Right lobe of liver (tissue), 4 donors: Measurements from ENCODE around the gene CRKL.

Experiments used
- CTCF ChIP-seq, 4 donors: fragments of 200-600 bp in 3 of 4; fragments of 450-650 bp in 1 of 4; IDR thresholded peaks; one replicate each; pipeline versions ENCODE4 v1.5.1 to v1.8.0; 2016 to 2022; ENCODE audit warnings: antibody characterized with exemption in 4 of 4, mild to moderate bottlenecking in 2 of 4
- POLR2A ChIP-seq: fragments of 450-650 bp; IDR thresholded peaks from one replicate; pipeline ENCODE4 v1.6.1; 2017; ENCODE audit warnings: antibody characterized with exemption, mild to moderate bottlenecking
- donor health status: DM: no; HTN: no; CAD: no.
- donor health status: DM: no; HTN: no; CAD: no.
- donor health status: DM: no; HTN: yes; CAD: no.

- no peak for TF ChIP-seq CTCF (IDR thresholded peaks at IDR 0.05)
- no peak for TF ChIP-seq POLR2A
Measured at GRCh38 chr22:20885017-20885556, 32.1 kb upstream of the CRKL start.
